Trophoblast cell (in vitro differentiated cells and primary cell): ENCODE measurements around the gene CHMP6.

ENCODE experiments used
- DNase-seq, 2 donors: peaks; one replicate each; pipeline ENCODE4 v3.0.0-alpha.2; 2016
- H2AFZ ChIP-seq: 2 replicates; pipeline ENCODE4 v1.6.1; 2013; ENCODE audit warnings: low read length, moderate library complexity, mild to moderate bottlenecking; ENCODE audit not compliant: insufficient read depth, poor library complexity
- H2AK5ac ChIP-seq: 2 replicates; pipeline ENCODE4 v1.6.1; 2013; ENCODE audit warnings: mild to moderate bottlenecking, low read length
- H2BK120ac ChIP-seq: 2 replicates; pipeline ENCODE4 v1.6.1; 2013; ENCODE audit warnings: low read length, mild to moderate bottlenecking, moderate library complexity; ENCODE audit not compliant: insufficient read depth, poor library complexity
- H2BK12ac ChIP-seq: 2 replicates; pipeline ENCODE4 v1.6.1; 2013; ENCODE audit warnings: mild to moderate bottlenecking, low read length, moderate library complexity
- H2BK5ac ChIP-seq: 2 replicates; pipeline ENCODE4 v1.6.1; 2013; ENCODE audit warnings: low read length, low read depth, moderate library complexity, mild to moderate bottlenecking; ENCODE audit not compliant: poor library complexity
- H3K14ac ChIP-seq: 2 replicates; pipeline ENCODE4 v1.6.1; 2013; ENCODE audit warnings: mild to moderate bottlenecking, low read length
- H3K18ac ChIP-seq: 2 replicates; pipeline ENCODE4 v1.6.1; 2013; ENCODE audit warnings: mild to moderate bottlenecking, low read length
- H3K23ac ChIP-seq: 2 replicates; pipeline ENCODE4 v1.6.1; 2013; ENCODE audit warnings: low read length
- H3K27ac ChIP-seq: 2 replicates; pipeline ENCODE4 v1.5.1; 2013; ENCODE audit warnings: low read depth, mild to moderate bottlenecking, inconsistent platforms, low read length, moderate library complexity
- H3K27me3 ChIP-seq: 2 replicates; pipeline ENCODE4 v1.6.1; 2013; ENCODE audit warnings: inconsistent platforms, mild to moderate bottlenecking, low read length, moderate library complexity; ENCODE audit not compliant: insufficient read depth
- H3K36me3 ChIP-seq, 2 experiments: 1 replicate in 1 of 2; 2 replicates in 1 of 2; pipeline ENCODE4 v1.6.1; 2013; ENCODE audit warnings: low read length in 2 of 2, mild to moderate bottlenecking in 2 of 2, moderate library complexity in 1 of 2; ENCODE audit not compliant: insufficient read depth in 2 of 2, control insufficient read depth in 1 of 2
- H3K4ac ChIP-seq: 2 replicates; pipeline ENCODE4 v1.6.1; 2013; ENCODE audit warnings: low read depth, mild to moderate bottlenecking, low read length, moderate library complexity
- H3K4me1 ChIP-seq, 2 experiments: 1 replicate in 1 of 2; 2 replicates in 1 of 2; pipeline ENCODE4 v1.6.1; 2013; ENCODE audit warnings: low read length in 2 of 2, mild to moderate bottlenecking in 2 of 2, moderate library complexity in 1 of 2; ENCODE audit not compliant: insufficient read depth in 2 of 2, control insufficient read depth in 1 of 2
- H3K4me2 ChIP-seq: 2 replicates; pipeline ENCODE4 v1.6.1; 2013; ENCODE audit warnings: inconsistent platforms, mild to moderate bottlenecking, low read length, moderate library complexity
- H3K4me3 ChIP-seq: 2 replicates; pipeline ENCODE4 v1.5.1; 2013; ENCODE audit warnings: mild to moderate bottlenecking, low read depth, low read length, inconsistent platforms
- H3K79me1 ChIP-seq: one replicate; pipeline ENCODE4 v1.6.1; 2013; ENCODE audit warnings: low read length
- H3K79me2 ChIP-seq: 2 replicates; pipeline ENCODE4 v1.6.1; 2013; ENCODE audit warnings: low read length, mild to moderate bottlenecking; ENCODE audit not compliant: control insufficient read depth, insufficient read depth, poor library complexity
- H3K9ac ChIP-seq: 2 replicates; pipeline ENCODE4 v1.6.1; 2013; ENCODE audit warnings: mild to moderate bottlenecking, low read length
- H3K9me3 ChIP-seq: 2 replicates; pipeline ENCODE4 v1.6.1; 2013; ENCODE audit warnings: low read depth, mild to moderate bottlenecking, control low read depth, inconsistent platforms, low read length; ENCODE audit not compliant: insufficient read depth
- H4K12ac ChIP-seq: 2 replicates; pipeline ENCODE4 v1.6.1; 2013; ENCODE audit warnings: low read depth, mild to moderate bottlenecking, low read length, moderate library complexity
- H4K8ac ChIP-seq: 2 replicates; pipeline ENCODE4 v1.6.1; 2013; ENCODE audit warnings: low read depth, mild to moderate bottlenecking, low read length, moderate library complexity
- H4K91ac ChIP-seq: one replicate; pipeline ENCODE4 v1.6.1; 2013; ENCODE audit warnings: low read depth, mild to moderate bottlenecking, low read length, moderate library complexity
- WGBS: extraction: QIAGEN DNeasy Blood & Tissue Kit; methylation state at CpG from one replicate; pipeline ENCODE4 v1.1.7; 2013; ENCODE audit warnings: missing lambda C conversion rate; ENCODE audit not compliant: insufficient read length, insufficient coverage; ENCODE audit errors: extremely low coverage; 5-methylcytosine and 5-hydroxymethylcytosine counted together

CHMP6 gene

DNA sequence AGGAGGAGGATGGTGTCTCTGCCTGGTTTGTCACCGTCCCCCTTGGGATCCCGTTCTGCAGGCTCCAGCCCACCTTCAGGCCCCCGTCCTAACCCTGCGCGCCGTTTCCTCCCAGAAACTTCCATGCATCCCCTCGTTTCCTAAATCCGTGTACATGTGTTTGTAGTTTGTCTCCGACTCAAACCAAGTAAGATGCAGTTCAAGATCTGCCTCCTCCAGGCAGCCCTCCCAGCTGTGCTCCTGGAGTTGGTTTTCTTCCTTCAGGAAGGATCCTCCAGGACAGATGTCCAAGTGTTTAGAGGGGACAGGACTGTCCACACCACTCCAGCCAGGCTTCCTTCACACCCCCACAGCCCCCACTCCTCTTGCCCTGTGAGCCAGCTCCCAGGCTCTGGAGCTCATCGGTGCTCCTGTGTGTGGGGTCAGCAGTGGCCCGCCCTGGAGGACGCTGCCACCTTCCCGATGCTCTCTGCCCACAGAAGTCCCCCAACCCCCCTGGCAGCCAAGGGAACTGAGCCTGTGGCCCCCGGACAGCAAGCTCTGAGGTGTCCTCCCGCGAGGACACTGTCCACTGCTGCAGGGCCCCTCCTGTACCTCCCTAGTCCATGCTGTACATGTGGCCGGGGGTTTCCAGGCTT is 54.6 kb downstream of the CHMP6 start:
- no peak overlapping the region for H4K91ac ChIP-seq
- no peak overlapping the region for H2BK12ac ChIP-seq
- H3K27me3 ChIP-seq, result no peaks in the 10 kb centered on the region
- peaks cover 3% of the 10 kb centered on the region for H3K9me3 ChIP-seq
- H3K23ac ChIP-seq, result no peak overlapping the region
- no peak for DNase-seq
- peak overlapping the region; percentile 3 for H3K4ac ChIP-seq
- no peak overlapping the region for H2BK120ac ChIP-seq
- H3K18ac ChIP-seq, result no peak overlapping the region
- no peak overlapping the region for H4K12ac ChIP-seq
- peaks cover 30% of the 10 kb centered on the region for H3K79me2 ChIP-seq
- H2AK5ac ChIP-seq, result no peak overlapping the region
- peaks cover 42 to 44% of the 10 kb centered on the region in 2 experiments for H3K4me1 ChIP-seq
- no CpG with 5 or more reads among the region's 17 CpGs for WGBS
- no peak overlapping the region for H3K4me3 ChIP-seq
- H2AFZ ChIP-seq, result no peak overlapping the region
- H3K27ac ChIP-seq, result no peak overlapping the region
- no peak overlapping the region for H3K14ac ChIP-seq
- peaks cover 17% of the 10 kb centered on the region for H3K79me1 ChIP-seq
- no peak overlapping the region for H2BK5ac ChIP-seq
- peaks cover 7 to 12% of the 10 kb centered on the region in 2 experiments for H3K36me3 ChIP-seq
- no peak overlapping the region for H3K4me2 ChIP-seq
- no peak overlapping the region for H4K8ac ChIP-seq
- no peak overlapping the region for H3K9ac ChIP-seq

DNA sequence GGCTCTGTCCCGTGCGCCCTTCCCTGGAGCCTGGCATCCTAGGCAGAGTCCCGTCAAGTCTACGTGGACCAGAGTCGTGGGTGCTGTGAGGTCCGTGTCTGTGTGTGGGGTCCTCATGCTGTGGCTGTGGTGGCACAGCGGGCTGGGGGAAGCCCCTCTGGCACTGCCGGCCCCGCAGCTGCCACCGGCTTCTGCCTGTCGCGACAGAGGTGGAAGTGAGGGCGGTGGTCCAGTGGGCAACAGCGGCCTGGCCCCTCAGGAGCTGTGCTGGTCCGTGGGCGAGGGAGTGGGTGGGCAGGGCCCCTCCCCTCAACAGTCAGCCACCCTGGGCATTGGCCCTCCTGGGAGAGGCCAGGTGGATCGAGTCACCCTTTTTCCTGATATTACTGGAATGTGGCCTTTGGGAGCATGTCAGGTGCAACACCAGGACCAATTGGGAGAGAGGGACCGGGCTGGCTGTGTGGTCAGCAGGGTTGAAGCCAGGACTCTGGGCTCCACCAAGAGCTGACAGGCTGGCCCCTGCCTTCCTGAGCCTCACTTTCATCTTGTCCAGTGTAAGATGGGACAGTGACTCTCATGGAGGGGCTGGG is 55.2 kb downstream of the CHMP6 start:
- H2BK12ac ChIP-seq, result no peak overlapping the region
- H3K18ac ChIP-seq, result no peak overlapping the region

DNA sequence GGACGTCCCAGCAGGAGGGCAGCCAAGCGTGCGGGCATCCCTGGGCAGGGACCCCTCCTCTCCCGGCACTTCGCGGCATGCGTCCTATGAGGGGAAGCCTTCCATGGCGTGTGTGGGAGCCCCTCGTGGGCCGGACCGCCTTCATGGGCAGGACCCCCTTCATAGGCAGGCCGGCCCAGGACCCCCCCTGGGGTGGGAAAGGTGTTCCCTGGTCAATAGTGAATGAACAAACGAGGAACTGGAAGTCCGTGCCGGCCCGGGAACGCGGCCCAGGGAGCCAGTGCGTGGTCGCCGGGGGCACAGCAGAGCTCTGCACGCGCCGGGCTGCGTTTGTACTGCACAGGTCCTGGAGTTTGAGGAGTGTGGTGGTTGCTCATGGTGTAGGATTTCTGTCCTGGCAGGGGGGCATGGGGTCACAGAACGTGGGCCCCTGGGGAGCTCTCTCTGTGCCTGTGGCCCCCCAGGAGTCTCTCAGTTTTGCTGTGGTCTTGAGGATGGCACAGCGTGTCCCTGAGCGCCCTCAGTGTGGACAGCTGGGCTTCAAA is 57.3 kb downstream of the CHMP6 start:
- no peak overlapping the region for H3K4ac ChIP-seq
- WGBS, result no CpG with 5 or more reads among the region's 28 CpGs

More for the DNA sequence above, 55.2 kb downstream of the CHMP6 start:
- no peak overlapping the region for H3K4me2 ChIP-seq
- no peak overlapping the region for H2BK120ac ChIP-seq
- no peak overlapping the region for H3K27ac ChIP-seq
- H3K14ac ChIP-seq, result no peak overlapping the region
- no peak overlapping the region for H3K4me3 ChIP-seq
- H3K79me2 ChIP-seq, result peaks cover 30% of the 10 kb centered on the region
- no peak overlapping the region for H2AFZ ChIP-seq
- peaks cover 7 to 12% of the 10 kb centered on the region in 2 experiments for H3K36me3 ChIP-seq
- no peak overlapping the region for H4K12ac ChIP-seq
- H3K79me1 ChIP-seq, result peaks cover 17% of the 10 kb centered on the region
- DNase-seq, result peak in 1 of 2 donors; percentile 22
- no peak overlapping the region for H2AK5ac ChIP-seq
- H3K9ac ChIP-seq, result no peak overlapping the region
- no peak overlapping the region for H4K8ac ChIP-seq
- no peak overlapping the region for H2BK5ac ChIP-seq
- WGBS, result no CpG with 5 or more reads among the region's 18 CpGs
- H3K4me1 ChIP-seq, result peaks cover 42 to 44% of the 10 kb centered on the region in 2 experiments
- no peaks in the 10 kb centered on the region for H3K27me3 ChIP-seq
- H3K23ac ChIP-seq, result no peak overlapping the region
- peaks cover 3% of the 10 kb centered on the region for H3K9me3 ChIP-seq
- H4K91ac ChIP-seq, result no peak overlapping the region
- H3K4ac ChIP-seq, result peak overlapping the region; percentile 2

DNA sequence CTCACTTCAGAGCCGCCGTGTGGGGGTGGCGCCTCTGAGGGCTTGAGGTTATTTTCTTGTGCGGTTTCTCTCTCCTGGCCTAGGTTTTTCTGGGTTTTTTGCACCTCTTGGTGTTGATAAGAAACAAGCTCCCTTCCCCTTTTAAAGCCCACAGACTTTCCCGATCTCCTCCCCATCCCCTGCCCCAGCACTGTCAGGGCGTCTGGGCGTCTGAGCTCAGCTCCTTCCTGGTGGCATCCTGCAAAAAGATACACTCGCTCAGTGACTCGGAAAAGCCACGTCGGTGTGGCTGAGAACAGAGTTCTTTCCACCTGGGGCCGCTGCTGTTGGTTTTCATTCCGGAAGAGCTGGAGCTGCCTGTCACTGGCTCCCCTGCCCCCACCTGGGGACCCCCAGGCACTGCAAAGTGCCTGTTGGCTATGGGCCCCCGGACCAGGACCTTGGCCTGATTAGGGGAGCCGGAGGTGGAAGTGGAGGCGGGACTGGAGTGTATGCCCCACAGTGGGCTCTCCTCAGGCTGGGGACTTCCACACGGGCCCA is 57.8 kb downstream of the CHMP6 start:
- H2AFZ ChIP-seq, result no peak overlapping the region
- no peak overlapping the region for H3K4me3 ChIP-seq
- H3K4ac ChIP-seq, result peak overlapping the region; percentile 24
- H3K27ac ChIP-seq, result no peak overlapping the region
- no peak overlapping the region for H2BK12ac ChIP-seq
- peaks cover 3% of the 10 kb centered on the region for H3K9me3 ChIP-seq
- no peak overlapping the region for H3K23ac ChIP-seq
- peaks cover 7 to 9% of the 10 kb centered on the region in 2 experiments for H3K36me3 ChIP-seq
- peaks cover 6% of the 10 kb centered on the region for H3K79me1 ChIP-seq
- H2BK120ac ChIP-seq, result no peak overlapping the region
- DNase-seq, result peak in 1 of 2 donors; percentile 20
- no peak overlapping the region for H2AK5ac ChIP-seq
- H3K79me2 ChIP-seq, result peaks cover 20% of the 10 kb centered on the region
- WGBS, result no CpG with 5 or more reads among the region's 17 CpGs
- peaks cover 27 to 32% of the 10 kb centered on the region in 2 experiments for H3K4me1 ChIP-seq
- H3K14ac ChIP-seq, result no peak overlapping the region
- H3K18ac ChIP-seq, result no peak overlapping the region
- no peak overlapping the region for H2BK5ac ChIP-seq
- H3K27me3 ChIP-seq, result no peaks in the 10 kb centered on the region
- peak overlapping the region; percentile 45 for H3K9ac ChIP-seq
- no peak overlapping the region for H4K12ac ChIP-seq
- no peak overlapping the region for H3K4me2 ChIP-seq
- no peak overlapping the region for H4K91ac ChIP-seq
- no peak overlapping the region for H4K8ac ChIP-seq

More for the DNA sequence above, 57.3 kb downstream of the CHMP6 start:
- Histone ChIP-seq H2BK5ac (no peak overlapping the region), H3K14ac (no peak overlapping the region), H3K4me3 (no peak overlapping the region), H2BK120ac (no peak overlapping the region), H2BK12ac (no peak overlapping the region), H4K12ac (no peak overlapping the region), H3K23ac (no peak overlapping the region), H3K4me2 (no peak overlapping the region), H3K9me3 (peaks cover 3% of the 10 kb centered on the region), H3K79me1 (peaks cover 9% of the 10 kb centered on the region), H3K36me3 (peaks cover 7 to 12% of the 10 kb centered on the region in 2 experiments), H3K18ac (no peak overlapping the region), H2AFZ (no peak overlapping the region), H3K27ac (no peak overlapping the region), H3K27me3 (no peaks in the 10 kb centered on the region), H4K91ac (no peak overlapping the region), H4K8ac (no peak overlapping the region), H3K79me2 (peaks cover 23% of the 10 kb centered on the region), H3K9ac (no peak overlapping the region), H2AK5ac (no peak overlapping the region), H3K4me1 (peaks cover 31 to 33% of the 10 kb centered on the region in 2 experiments)
- no peak for DNase-seq
